HG03521 (cell line): ENCODE measurements around the gene PHF21B.

ENCODE experiments used
- ATAC-seq: cut with Tn5 transposase; IDR thresholded peaks from one replicate; pipeline ENCODE4 v1.9.1; 2021; ENCODE audit warnings: mild to moderate bottlenecking, moderate library complexity; ENCODE audit not compliant: unreplicated experiment

The PHF21B gene

GRCh38 chr22:44898236-44898635 lies 111.6 kb downstream of the PHF21B start:
- no peak for ATAC-seq

DNA sequence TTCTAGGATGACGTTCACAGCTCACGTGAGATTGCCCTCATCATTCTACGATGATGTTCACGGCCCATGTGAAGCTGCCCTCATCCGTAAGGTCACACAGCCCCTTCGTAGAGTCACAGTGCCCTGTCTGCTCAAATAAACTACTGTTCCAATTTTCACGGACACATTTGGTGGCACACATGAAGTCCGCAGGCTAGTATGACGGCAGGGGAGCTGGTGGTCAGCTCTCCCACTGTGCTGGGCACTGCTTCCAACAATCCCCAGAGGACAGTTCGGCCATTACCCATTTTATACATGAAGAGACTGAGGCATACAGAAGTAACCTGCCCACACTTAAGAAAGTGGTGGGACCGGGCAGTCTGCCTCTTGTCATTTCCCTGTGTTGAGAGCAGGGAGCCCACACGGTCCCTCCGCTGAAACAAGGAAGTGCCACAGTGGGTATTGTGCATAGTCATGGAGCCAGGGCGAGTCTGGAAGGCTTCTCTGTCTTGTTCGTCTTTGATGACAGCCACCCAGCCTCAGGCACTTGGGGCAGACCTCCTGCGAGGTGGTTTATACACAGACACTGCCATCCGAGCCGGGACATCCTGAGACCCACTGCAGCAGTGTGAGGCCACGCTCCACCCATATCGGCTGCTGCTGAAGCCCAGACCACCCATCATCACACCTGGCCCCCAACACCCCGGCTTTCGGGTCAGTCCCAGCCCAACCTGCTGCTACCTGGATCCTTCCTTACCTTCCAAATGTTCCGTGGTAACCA lies 114.3 kb downstream of the PHF21B start:
- ATAC-seq: no peak

GRCh38 chr22:44894782-44895181 lies 115.0 kb downstream of the PHF21B start:
- no peak for ATAC-seq

DNA sequence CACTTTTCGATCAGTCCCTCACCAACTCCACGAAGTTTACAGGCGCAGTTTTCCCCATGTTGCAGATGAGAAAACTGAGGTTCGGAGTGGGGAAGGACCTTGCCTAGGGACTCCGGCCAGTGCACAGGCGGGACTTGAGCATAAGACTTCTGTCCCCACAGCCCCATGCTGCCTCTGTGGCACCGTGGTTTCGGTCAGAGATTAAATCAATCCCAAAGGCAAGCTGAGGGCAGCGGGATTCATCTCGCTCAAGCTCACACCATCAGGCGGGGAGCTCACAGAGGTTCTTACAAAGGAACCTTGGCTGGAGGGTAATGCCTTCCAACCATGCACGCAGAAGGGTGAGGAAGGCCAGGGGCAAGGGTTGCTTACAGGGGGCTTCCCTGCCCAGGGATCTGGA lies 115.5 kb downstream of the PHF21B start:
- no peak for ATAC-seq

DNA sequence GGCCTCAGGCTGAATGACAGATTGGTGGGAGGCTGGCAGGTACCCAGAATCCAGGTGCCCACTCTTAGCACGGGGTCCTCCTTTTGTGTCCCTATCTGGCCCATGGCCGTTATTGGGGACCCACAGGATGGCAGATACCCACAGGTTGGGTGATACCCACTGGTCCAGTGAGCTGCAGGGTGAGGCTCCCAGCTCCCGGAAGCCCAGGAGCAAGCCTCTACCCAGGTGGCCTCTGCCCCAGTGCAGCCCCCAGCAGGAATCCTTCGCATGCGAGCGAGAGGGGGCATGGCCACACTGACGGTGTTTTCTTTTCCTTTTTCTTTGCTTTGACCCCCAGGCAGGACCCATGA lies 116.1 kb downstream of the PHF21B start:
- no peak for ATAC-seq

GRCh38 chr22:44892803-44893730 lies 116.7 kb downstream of the PHF21B start:
- ATAC-seq: no peak

- ATAC-seq: no peak
Observed at GRCh38 chr22:44892243-44892642, 117.6 kb downstream of the PHF21B start.

DNA sequence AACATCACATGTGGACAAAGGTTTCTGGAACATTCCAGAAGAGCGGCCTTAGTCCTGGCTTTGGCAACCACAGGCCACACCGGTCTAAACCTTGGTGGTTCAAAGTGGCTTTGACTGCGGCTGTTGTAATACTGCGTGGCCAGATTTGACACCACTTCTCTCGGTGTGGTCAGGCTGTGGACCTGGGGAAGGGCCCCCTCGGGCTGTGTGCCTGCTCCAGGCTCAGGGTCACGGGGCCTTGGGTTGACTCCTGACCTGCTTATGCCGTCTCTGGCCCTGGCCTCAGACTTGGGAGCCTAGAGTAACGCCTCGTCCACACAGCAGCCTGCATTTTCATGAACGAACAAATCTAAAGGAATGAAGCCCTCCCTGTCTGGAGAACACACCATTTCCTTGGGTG lies 118.0 kb downstream of the PHF21B start:
- ATAC-seq: no peak

GRCh38 chr22:44891293-44891747 lies 118.5 kb downstream of the PHF21B start:
- no peak for ATAC-seq

DNA sequence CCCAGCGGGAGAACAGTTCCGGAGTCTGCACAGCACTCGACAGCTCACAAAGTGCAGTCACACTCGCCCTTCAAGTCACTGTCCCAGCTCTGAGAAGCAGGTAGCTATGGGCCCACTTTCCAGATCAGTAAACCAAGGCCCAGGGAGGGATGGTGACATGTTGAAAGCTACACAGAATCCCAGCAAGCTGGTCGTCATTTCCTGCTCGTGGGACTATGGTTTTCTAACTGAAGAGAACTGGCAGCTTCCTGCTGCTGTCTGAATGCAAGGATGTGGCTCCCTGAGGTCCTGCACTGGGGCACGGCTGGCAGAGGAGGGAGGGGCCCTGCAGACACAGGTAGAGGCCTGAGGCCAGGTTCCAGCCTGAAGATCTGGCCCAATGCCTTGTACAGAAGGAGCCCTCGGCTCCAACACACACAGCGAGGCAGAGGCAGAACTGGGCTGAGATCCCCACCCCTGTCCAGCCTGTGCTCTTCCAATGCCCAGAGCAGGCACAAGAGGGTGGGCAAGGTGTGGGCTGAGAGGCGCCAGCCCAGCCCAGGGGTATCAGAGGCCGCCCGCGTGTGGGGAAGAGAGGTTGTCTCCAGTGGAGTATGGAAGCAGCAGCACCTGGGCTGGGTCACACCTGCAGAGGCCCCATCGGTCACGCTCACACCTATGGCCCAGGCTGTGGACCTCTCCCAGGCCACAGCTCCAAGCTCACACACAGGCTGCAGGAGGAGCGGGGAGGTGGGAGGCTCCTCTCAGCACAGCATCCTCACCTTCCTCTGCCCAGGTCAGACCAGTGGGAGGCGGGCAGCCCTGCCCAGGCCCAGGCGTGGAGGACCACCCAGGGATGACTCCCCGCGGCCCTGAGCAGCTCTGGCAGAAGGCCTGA lies 119.2 kb downstream of the PHF21B start:
- no peak for ATAC-seq

DNA sequence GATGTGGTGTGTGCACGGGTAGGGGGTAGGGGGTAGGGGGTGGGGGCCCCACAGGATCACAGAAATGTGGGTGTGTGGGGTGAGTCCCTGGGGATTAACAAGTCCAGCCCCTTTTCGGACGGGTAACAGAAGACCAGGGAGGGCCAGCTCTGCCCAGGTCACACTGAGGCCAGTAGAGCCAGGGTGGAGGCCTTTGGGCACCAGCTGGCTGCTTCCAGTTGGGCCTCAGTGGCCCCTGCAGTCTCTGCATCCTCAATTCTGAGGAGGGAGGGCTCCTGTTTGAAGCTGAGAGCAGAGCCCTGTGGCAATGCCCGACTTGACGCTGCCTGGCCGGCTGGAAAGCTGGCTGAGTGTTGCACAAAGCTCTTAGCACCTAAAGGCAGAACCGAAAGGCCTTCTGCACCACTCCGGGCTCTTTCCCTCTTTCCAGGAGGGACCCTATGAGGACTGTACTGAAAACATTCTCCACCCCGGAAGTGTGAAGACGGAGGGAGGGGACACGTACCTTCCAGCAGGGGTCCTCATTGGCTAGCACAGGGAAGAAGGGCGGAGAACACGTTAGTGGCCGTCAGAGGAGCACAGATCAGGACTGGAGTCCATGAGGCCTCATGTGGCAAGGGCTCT lies 120.4 kb downstream of the PHF21B start:
- ATAC-seq: no peak

GRCh38 chr22:44888491-44889254 lies 121.1 kb downstream of the PHF21B start:
- ATAC-seq: no peak

DNA sequence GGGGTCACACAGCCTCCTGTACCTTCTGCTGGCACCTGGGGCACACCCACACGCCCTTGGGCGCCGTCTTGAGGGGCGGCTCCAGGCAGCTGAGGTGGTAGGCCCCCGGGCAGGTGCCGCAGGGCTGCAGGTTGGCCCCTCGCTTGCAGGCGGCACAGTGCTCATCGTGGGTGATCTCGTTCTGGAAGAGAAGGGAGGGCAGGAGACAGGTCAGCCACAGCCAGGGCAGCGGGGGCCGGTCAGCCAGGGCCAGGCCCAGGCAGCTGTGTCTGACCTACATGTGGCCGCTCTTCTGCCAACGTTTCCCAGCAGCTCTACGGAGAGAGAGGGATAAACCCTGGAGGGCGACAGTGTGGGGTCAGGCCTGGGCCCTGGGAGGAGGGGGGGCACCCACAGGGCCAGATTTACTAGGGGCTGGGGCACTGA lies 121.9 kb downstream of the PHF21B start:
- no peak for ATAC-seq

DNA sequence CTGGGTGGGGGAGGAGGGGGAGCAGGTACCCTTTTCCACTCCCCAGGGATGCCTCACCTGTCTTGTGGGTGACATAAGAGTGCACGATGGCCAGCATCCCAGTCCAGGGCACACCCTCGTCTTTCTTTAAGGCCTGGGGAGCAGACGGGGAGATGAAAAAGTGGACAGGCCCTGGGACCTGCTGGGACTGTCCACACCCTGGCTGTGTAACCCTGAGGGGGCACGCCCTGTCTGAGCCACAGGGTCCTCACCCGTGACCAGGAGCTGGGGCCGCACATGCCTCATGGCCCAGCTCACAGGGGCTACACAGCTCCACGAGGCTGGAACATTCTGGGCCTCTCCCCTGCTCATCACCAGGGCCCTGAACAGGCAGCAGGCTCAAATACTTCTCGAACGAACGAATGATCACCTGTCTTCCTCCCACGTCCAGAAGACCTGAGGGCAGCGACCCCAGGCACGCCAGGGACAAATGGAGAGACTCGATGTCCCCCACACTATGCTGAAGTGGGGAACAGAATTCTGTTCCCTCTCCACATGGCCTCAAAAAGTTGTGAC lies 123.9 kb downstream of the PHF21B start:
- no peak for ATAC-seq

- no peak for ATAC-seq
Observed at GRCh38 chr22:44884968-44885805, 124.6 kb downstream of the PHF21B start.

- ATAC-seq: no peak
Observed at GRCh38 chr22:44884562-44884961, 125.2 kb downstream of the PHF21B start.

GRCh38 chr22:44883011-44883421 lies 126.8 kb downstream of the PHF21B start:
- no peak for ATAC-seq

DNA sequence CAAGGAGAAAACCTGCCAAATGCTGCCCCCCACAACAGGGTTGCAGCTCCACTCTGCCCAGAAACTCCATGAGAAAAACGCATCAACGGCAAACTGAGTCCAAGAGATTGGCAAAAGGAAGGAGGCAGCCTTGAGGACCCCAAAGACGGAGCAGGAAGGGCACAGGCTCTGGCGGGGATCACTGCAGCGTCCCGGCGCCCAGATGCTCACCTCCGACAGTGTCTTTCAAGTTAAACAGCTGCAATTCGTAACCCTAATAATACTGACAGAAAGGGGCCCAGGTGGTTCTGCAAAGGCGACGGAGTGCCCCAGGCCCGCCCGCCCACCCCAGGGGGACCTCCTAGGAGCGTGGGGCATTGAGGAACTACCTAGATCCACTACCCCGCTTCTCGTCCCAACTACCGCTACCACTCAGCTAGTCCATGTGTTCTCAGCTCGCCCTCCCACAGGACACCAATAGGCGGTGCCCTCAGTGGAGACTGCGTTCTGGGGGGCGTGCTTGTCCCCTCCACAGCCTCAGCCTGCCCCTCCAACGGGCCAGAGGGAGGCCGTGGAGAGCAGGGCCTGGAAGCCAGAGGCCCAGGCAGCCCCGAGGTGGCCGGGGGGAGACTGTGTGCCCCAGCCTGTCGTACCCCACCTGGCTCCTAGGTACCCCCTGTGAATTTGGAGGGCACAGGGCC lies 127.4 kb downstream of the PHF21B start:
- no peak for ATAC-seq
